ENCODE measurements around the gene NOBOX.
"Not testable (repeated sequence)": the region's sequence is repeated elsewhere in the genome, so short reads cannot be mapped to it uniquely, and the experiment has no call there.

Gene NOBOX

GRCh38 chr7:144403649-144404061 is at the start of gene NOBOX:
TSS of gene NOBOX (minus strand) at chr7:144403693.
- no peak for DNase-seq (ENCODE audit: extremely low read depth in 1 of 2, low read depth in 1 of 2)

DNA sequence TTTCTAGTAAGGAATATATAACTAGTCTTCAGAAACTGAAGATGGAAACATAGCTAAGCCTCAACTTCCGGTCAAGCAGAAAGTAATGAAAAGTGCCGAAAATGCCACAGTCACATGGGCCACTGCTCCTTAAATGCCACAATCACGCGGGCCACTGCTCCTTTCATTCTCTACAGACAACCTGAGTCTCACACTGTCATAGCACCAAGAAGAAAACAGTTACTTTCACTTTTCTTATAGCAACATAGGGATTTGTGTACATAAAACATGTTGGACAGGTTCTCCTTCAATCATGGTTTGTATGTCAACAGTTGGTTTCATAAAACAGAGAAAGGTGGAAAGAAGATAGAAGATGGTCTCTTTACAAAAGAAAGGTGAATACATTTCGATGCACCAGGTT is 48.6 kb upstream of the NOBOX start:
- no peak for DNase-seq (ENCODE audit: extremely low read depth in 1 of 2, low read depth in 1 of 2)

DNA sequence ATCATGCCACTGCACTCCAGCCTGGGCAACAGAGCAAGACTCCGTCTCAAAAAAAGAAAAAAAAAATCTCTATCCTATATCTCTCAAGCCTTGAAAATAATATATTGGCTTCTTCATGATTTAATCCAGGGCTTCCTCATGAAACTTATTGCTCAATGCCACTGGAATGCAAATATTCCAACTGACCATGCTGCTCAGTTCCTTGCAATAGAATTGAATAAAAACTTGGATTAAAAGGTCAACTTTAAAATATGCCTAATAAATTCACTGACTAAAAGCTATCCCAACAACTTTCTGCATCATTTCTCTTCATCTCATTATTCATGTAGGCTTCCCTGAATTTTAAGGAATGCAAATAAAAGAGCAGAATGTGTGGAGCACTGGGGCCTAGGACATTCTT is 42.1 kb upstream of the NOBOX start:
- no peak for DNase-seq (ENCODE audit: extremely low read depth in 1 of 2, low read depth in 1 of 2)

- no peak for DNase-seq (ENCODE audit: extremely low read depth in 1 of 2, low read depth in 1 of 2)
Measured at GRCh38 chr7:144439717-144440205, 36.3 kb upstream of the NOBOX start.

GRCh38 chr7:144438759-144439158 is 35.3 kb upstream of the NOBOX start:
- no peak for DNase-seq (ENCODE audit: extremely low read depth in 1 of 2, low read depth in 1 of 2)

DNA sequence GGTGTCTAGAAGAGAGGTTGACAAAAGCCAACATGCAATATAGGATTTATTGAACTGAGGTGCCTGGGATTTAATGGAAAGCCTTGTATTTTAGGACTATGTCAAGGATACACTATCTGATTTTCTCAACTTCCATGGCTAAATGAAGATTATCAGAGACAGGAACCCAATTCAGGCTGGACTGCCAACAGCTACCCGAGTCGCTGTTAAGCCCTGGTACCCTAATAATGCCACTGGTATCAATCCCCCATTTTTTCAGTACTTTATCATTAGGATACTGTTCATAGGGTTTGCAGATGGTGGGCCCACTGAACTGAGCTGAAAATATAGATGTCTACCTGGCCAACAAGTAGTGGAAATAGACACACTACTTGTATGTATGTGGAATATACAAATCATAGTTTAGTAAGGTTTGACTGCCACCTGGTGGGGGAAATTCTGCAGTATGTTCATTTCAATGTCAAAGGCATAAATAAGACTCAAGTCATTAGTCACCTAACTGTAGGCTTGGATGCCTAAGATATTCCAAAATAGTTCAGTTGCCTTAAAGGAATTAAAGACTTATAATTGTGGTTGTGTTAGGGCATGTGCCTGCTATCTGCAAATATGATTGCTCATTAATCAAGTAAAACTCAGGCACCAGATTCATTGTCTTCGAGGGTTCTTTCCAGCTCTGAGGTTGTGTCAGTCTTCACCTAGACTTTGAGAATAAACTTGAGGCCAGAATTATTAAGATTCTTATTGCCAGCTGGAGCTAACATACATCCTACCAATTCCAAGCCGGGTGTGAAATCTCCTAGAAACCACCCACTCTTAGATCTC is 34.1 kb upstream of the NOBOX start:
- DNase-seq (ENCODE audit: extremely low read depth in 1 of 2, low read depth in 1 of 2) = peak in 1 of 2 donors; percentile 3

DNA sequence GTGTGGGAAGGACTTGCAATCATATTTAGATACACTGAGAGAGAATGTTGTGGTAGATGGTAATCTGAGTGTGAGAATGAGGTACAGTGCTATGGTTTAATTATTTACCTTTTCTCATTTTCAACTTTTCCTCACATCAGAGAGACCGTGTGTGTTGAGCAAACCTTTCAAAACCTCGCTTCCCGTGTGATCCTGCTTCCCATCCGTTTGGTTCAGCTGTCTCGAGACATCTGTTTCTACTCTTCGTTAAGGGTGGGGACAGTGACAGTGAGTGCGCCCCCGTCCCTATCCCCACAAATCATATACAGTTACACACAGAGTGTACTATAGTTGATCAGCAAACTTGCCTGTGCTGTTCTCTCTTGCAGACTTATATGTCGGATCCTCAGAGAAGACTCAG is 33.0 kb upstream of the NOBOX start:
- no peak for DNase-seq (ENCODE audit: extremely low read depth in 1 of 2, low read depth in 1 of 2)

DNA sequence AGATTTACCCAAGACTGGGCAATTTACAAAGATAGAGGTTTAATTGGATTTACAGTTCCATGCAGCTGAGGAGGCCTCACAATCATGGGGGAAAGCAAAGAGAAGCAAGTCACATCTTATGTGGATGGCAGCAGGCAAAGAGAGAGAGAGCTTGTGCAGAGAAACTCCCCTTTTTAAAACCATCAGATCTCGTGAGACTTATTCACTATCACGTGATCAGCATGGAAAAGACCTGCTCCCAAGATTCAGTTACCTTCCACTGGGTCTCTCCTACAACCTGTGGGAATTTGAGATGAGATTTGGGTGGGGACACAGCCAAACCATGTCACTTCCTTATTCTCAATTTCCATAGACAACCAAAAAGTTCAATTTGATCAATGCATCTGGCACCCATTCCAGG is 24.9 kb upstream of the NOBOX start:
- no peak for DNase-seq (ENCODE audit: extremely low read depth in 1 of 2, low read depth in 1 of 2)

DNA sequence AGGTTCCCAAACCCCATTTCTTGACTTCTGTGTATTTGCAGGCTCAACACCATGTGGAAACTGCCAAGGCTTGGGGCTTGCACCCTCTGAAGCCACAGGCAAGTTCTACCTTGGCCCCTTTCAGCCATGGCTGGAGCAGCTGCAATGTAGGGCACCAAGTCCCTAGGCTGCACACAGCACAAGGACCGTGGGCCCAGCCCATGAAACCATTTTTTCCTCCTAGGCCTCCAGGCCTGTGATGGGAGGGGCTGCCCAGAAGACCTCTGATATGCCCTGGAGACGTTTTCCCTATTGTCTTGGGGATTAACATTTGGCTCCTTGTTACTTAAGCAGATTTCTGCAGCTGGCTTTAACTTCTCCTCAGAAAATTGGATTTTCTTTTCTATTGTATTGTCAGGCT is 24.0 kb upstream of the NOBOX start:
- DNase-seq (ENCODE audit: extremely low read depth in 1 of 2, low read depth in 1 of 2) = not testable (repeated sequence)

- DNase-seq (ENCODE audit: extremely low read depth in 1 of 2, low read depth in 1 of 2) = not testable (repeated sequence)
Measured at GRCh38 chr7:144418931-144419330, 15.4 kb upstream of the NOBOX start.

DNA sequence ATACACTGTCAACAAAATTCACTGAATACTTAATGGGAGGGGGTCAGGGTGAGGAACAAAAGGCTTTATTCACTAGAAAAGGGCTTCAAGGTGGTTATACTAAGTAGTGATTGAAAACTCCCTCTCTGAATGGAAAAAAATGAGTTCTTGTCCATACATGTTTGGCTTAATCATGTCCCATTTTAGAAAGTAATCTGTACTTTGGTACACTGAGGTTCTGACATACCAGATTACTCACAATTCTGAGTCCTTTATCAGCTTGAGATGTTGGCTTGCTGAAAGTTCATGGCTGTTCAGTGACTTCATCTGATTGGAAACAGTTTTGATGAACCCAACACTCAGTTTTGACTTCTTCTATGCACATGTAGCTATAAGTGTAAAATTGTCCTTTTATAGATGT is 12.8 kb upstream of the NOBOX start:
- DNase-seq (ENCODE audit: extremely low read depth in 1 of 2, low read depth in 1 of 2) = no peak

DNA sequence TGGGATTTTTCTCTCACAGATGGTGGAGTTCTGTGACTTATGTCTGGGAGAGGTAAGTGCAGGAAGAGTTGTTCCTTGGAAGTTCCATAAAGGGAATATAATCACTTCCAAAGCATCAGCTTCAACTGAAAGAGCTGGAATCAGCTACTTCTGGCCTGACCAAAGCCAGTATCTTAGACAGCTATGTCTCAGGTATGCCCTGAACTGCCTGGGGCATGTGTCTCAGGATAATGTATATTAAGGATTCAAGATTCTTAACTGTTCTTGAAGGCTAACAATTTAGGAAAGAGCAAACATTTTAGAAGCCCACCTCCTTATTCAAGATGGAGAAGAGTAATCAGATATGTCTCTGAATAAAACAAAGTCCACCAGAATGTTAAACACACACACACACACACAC is 12.4 kb upstream of the NOBOX start:
- no peak for DNase-seq (ENCODE audit: extremely low read depth in 1 of 2, low read depth in 1 of 2)

GRCh38 chr7:144414815-144415214 is 11.3 kb upstream of the NOBOX start:
- DNase-seq (ENCODE audit: extremely low read depth in 1 of 2, low read depth in 1 of 2) = no peak

DNA sequence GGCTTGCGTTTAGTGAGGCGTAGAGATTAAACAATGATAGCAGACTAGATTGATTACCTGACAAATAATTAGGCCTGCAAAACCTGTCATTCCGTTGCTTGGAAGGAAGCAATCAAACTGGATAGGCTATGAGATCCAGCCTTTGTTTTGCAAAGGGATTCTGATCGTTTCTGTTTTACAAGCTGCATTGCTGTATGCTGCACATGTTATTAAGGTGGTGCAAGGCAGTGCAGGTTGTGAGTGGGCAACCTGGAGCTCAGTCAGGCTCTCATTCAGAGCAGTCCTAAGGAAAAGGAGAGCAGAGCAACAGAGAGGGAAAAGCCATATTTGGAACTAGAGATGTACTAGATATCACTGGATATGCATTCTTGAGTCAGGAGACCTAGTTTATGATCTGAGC is 6.9 kb upstream of the NOBOX start:
- DNase-seq (ENCODE audit: extremely low read depth in 1 of 2, low read depth in 1 of 2) = no peak

DNA sequence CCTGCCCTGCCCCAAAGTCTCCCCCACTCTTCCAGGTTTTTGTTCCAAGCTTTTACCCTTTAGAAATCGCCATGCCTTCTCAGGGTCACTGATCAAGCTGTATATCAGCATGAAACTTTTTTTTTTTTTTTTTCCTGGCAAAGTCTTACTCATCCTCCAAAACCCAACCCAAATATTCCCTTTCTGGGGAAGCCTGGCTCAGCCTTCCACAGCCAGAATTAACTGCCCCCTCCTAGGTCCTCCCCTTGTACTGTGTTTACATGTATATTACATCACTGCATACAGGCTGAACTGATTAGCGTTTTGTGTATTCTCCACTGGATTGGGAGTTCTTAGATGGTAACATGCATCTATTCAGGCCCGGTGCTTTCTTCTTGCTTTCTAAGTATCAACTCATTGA is 4.6 kb upstream of the NOBOX start:
- DNase-seq (ENCODE audit: extremely low read depth in 1 of 2, low read depth in 1 of 2) = no peak

GRCh38 chr7:144407266-144407931 is 3.9 kb upstream of the NOBOX start:
- no peak for DNase-seq (ENCODE audit: extremely low read depth in 1 of 2, low read depth in 1 of 2)

- no peak for DNase-seq (ENCODE audit: extremely low read depth in 1 of 2, low read depth in 1 of 2)
Measured at GRCh38 chr7:144404946-144405345, 1.5 kb upstream of the NOBOX start.

GRCh38 chr7:144403102-144403501 is 391 bp downstream of the NOBOX start:
- DNase-seq (ENCODE audit: extremely low read depth in 1 of 2, low read depth in 1 of 2) = no peak

- DNase-seq (ENCODE audit: extremely low read depth in 1 of 2, low read depth in 1 of 2) = no peak
Measured at GRCh38 chr7:144401490-144401889, 2.0 kb downstream of the NOBOX start.

DNA sequence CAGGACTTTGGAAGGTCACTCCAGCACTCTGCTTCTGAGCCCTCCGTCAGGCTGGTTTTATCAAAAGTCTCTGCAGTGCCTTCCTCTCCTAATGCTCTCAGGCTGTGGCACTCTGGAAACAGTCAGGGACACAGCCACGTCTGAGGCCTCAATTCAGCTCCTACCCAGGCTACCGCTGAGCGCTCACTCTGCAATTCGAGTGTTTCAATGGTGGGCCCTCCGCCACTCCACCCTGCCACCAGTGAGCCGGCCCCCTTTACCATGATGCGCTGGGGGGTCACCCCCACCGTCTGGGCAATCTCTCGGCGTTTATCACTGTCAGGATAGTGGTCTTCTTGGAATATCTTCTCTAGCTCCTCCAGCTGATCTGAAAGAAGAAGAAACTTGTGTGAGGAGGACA is 3.5 kb downstream of the NOBOX start:
- DNase-seq (ENCODE audit: extremely low read depth in 1 of 2, low read depth in 1 of 2) = no peak

DNA sequence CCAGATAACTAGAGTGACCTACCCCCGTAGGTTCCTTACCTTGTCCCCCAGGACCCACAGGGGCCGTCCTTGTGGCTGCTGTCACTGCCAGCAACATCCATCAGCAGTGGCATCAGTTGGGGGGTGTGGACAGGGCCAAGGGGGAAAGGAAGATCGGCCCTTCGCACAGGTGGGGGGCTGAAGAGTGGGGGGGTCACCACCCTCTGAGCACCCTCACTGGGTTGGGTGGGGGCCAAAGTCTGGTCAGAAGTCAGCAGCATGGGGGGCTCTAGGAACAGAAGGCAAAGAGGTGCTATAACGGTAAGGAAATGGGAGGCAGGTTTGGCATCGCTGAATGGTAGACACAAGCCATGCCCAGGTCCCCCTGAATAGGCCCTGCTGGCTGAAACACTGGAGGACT is 4.6 kb downstream of the NOBOX start:
- no peak for DNase-seq (ENCODE audit: extremely low read depth in 1 of 2, low read depth in 1 of 2)

- no peak for DNase-seq (ENCODE audit: extremely low read depth in 1 of 2, low read depth in 1 of 2)
Measured at GRCh38 chr7:144398291-144398690, 5.2 kb downstream of the NOBOX start.
